Measurements from ENCODE around the gene COL11A2.

COL11A2 gene

GRCh38 chr6:33147807-33148666, 44.2 kb downstream of the COL11A2 start:
- peak; percentile 97 for FAIRE-seq

GRCh38 chr6:33144373-33144772, 47.9 kb downstream of the COL11A2 start:
- FAIRE-seq = no peak

GRCh38 chr6:33143113-33143770, 49.0 kb downstream of the COL11A2 start:
- FAIRE-seq = peak; percentile 23

GRCh38 chr6:33142501-33143070, 49.7 kb downstream of the COL11A2 start:
- no peak for FAIRE-seq

GRCh38 chr6:33140556-33140955, 51.7 kb downstream of the COL11A2 start:
- no peak for FAIRE-seq

- no peak for FAIRE-seq
Observed at GRCh38 chr6:33139596-33140206, 52.6 kb downstream of the COL11A2 start.

- FAIRE-seq = no peak
Observed at GRCh38 chr6:33136310-33136900, 55.9 kb downstream of the COL11A2 start.

- no peak for FAIRE-seq
Observed at GRCh38 chr6:33132081-33132524, 60.2 kb downstream of the COL11A2 start.

GRCh38 chr6:33128318-33128717, 63.9 kb downstream of the COL11A2 start:
- no peak for FAIRE-seq

- FAIRE-seq = no peak
Observed at GRCh38 chr6:33126101-33126714, 66.1 kb downstream of the COL11A2 start.

- no peak for FAIRE-seq
Observed at GRCh38 chr6:33124947-33125346, 67.3 kb downstream of the COL11A2 start.

- FAIRE-seq = no peak
Observed at GRCh38 chr6:33124525-33124901, 67.8 kb downstream of the COL11A2 start.

- peak; percentile 43 for FAIRE-seq
Observed at GRCh38 chr6:33123732-33124524, 68.3 kb downstream of the COL11A2 start.

GRCh38 chr6:33123181-33123580, 69.1 kb downstream of the COL11A2 start:
- no peak for FAIRE-seq

- no peak for FAIRE-seq
Observed at GRCh38 chr6:33120001-33120400, 72.3 kb downstream of the COL11A2 start.

- FAIRE-seq = peak; percentile 99
Observed at GRCh38 chr6:33118525-33119123, 73.6 kb downstream of the COL11A2 start.

GRCh38 chr6:33117811-33118277, 74.4 kb downstream of the COL11A2 start:
- no peak for FAIRE-seq

GRCh38 chr6:33116841-33117711, 75.2 kb downstream of the COL11A2 start:
- no peak for FAIRE-seq

- FAIRE-seq = no peak
Observed at GRCh38 chr6:33116417-33116816, 75.8 kb downstream of the COL11A2 start.

- no peak for FAIRE-seq
Observed at GRCh38 chr6:33114406-33114805, 77.9 kb downstream of the COL11A2 start.

Data from A204.1 (cell line).